ENCODE results near the gene MECR. TPM values are rescaled to one million over a fixed set of nuclear protein-coding genes. Genes with fewer than 3 reads are reported as not detected.

The MECR gene
- total and polyA plus RNA-seq, 2 experiments from 2014 or later = 25.7 to 32.3 TPM

DNA sequence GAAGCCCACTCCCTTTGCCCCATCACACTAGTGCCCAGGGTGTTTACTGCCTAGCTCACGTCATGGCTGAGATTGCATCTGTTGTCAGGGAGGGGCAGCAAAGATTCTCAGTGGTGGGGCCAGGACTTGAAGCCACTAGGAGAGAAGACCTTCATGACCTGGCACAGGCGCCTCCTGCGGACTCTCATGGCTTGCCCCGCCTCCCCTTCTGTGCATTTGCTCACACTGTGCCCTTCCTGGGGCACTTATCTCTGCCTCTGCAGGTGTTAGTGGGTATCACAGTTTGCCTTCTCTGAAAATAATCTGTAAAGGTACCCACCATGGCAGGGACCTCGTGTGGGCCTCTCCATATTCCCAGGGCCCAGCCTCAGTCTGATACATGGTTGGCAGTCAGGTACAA is 25.7 kb upstream of the MECR start:
- no peaks in the 10 kb centered on the region for H3K9me3 Mint-ChIP-seq
- DNase-seq (ENCODE audit: low spot score) = peak; percentile 57
- Histone ChIP-seq H3K4me3 (0 out of 2 replicates have a peak overlapping the region, but pooled peaks have one; percentile 32), H3K9me2 (ENCODE audit: insufficient read depth) (no peaks in the 10 kb centered on the region), H3K4me1 (ENCODE audit: insufficient read depth) (peaks cover 32% of the 10 kb centered on the region), H3K4me2 (peak overlapping the region; percentile 64), H4K20me1 (replicated peaks; ENCODE audit: insufficient read depth) (peaks cover 2% of the 10 kb centered on the region; the same call in 1 of the 2 replicates), H3K36me3 (ENCODE audit: insufficient read depth) (no peaks in the 10 kb centered on the region), H2AFZ (no peak overlapping the region), H3K79me2 (replicated peaks; ENCODE audit: insufficient read depth) (no peaks in the 10 kb centered on the region), H3F3A (replicated peaks; ENCODE audit: low read depth) (no peaks in the 10 kb centered on the region), H3K27ac (ENCODE audit: low read depth) (no peak overlapping the region), H3K27me3 (ENCODE audit: insufficient read depth) (peaks cover 43% of the 10 kb centered on the region)
- no peak overlapping the region for H3K27ac Mint-ChIP-seq
- H3K4me3 Mint-ChIP-seq = no peak overlapping the region
- H3K4me1 Mint-ChIP-seq = peaks cover 47% of the 10 kb centered on the region
- TF ChIP-seq, protein P1, sequence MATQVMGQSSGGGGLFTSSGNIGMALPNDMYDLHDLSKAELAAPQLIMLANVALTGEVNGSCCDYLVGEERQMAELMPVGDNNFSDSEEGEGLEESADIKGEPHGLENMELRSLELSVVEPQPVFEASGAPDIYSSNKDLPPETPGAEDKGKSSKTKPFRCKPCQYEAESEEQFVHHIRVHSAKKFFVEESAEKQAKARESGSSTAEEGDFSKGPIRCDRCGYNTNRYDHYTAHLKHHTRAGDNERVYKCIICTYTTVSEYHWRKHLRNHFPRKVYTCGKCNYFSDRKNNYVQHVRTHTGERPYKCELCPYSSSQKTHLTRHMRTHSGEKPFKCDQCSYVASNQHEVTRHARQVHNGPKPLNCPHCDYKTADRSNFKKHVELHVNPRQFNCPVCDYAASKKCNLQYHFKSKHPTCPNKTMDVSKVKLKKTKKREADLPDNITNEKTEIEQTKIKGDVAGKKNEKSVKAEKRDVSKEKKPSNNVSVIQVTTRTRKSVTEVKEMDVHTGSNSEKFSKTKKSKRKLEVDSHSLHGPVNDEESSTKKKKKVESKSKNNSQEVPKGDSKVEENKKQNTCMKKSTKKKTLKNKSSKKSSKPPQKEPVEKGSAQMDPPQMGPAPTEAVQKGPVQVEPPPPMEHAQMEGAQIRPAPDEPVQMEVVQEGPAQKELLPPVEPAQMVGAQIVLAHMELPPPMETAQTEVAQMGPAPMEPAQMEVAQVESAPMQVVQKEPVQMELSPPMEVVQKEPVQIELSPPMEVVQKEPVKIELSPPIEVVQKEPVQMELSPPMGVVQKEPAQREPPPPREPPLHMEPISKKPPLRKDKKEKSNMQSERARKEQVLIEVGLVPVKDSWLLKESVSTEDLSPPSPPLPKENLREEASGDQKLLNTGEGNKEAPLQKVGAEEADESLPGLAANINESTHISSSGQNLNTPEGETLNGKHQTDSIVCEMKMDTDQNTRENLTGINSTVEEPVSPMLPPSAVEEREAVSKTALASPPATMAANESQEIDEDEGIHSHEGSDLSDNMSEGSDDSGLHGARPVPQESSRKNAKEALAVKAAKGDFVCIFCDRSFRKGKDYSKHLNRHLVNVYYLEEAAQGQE (IDR thresholded peaks at IDR 0.05; ENCODE audit: unreplicated experiment) = no peak
- TF ChIP-seq POLR2AphosphoS5 (IDR thresholded peaks at IDR 0.05; ENCODE audit: low read depth) (no peak), EZH2phosphoT487 (IDR thresholded peaks at IDR 0.05; ENCODE audit: unreplicated experiment) (no peak)
- peaks cover 58% of the 10 kb centered on the region for H3K27me3 Mint-ChIP-seq (ENCODE audit: insufficient read depth, low read depth, poor library complexity)
- no peaks in the 10 kb centered on the region for H3K36me3 Mint-ChIP-seq (ENCODE audit: low read depth)
- peak; percentile 4; the same call in 2 of the 3 replicates for ATAC-seq

DNA sequence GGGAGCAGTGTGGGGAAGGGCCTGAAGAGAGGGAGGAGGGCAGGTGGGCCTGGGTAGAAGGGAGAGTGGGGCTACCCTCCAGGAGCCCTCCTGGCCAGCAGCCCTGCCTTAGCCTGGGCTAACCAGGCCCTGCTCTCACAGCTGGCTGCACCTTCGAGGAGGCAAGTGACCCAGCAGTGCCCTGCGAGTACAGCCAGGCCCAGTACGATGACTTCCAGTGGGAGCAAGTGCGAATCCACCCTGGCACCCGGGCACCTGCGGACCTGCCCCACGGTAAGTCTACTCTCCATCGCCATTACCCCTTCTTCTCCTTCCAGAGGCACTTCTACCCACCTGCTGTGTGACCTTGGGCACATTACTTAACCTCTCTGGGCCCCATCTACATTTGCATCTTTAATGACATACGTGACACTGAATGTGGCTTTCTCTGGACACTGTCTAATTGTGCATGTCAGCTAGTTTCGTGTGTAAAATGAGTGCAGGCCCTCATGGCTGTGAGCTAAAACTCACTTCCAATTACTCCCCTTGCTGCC is 24.5 kb upstream of the MECR start:
- H3K27me3 ChIP-seq (ENCODE audit: insufficient read depth) = peaks cover 32% of the 10 kb centered on the region
- TF ChIP-seq, protein P2, sequence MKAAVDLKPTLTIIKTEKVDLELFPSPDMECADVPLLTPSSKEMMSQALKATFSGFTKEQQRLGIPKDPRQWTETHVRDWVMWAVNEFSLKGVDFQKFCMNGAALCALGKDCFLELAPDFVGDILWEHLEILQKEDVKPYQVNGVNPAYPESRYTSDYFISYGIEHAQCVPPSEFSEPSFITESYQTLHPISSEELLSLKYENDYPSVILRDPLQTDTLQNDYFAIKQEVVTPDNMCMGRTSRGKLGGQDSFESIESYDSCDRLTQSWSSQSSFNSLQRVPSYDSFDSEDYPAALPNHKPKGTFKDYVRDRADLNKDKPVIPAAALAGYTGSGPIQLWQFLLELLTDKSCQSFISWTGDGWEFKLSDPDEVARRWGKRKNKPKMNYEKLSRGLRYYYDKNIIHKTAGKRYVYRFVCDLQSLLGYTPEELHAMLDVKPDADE (IDR thresholded peaks at IDR 0.05) = no peak
- H3F3A ChIP-seq (replicated peaks; ENCODE audit: low read depth) = no peaks in the 10 kb centered on the region
- H3K4me1 ChIP-seq (ENCODE audit: insufficient read depth) = peaks cover 40% of the 10 kb centered on the region
- no peak for DNase-seq (ENCODE audit: low spot score)
- no peaks in the 10 kb centered on the region for H3K36me3 ChIP-seq (ENCODE audit: insufficient read depth)
- H2AFZ ChIP-seq = no peak overlapping the region
- Mint-ChIP-seq H3K36me3 (ENCODE audit: low read depth) (no peaks in the 10 kb centered on the region), H3K4me3 (no peak overlapping the region), H3K27ac (no peak overlapping the region), H3K27me3 (ENCODE audit: insufficient read depth, low read depth, poor library complexity) (peaks cover 50% of the 10 kb centered on the region), H3K4me1 (peaks cover 52% of the 10 kb centered on the region), H3K9me3 (no peaks in the 10 kb centered on the region)
- no peak overlapping the region for H3K4me2 ChIP-seq
- H4K20me1 ChIP-seq (replicated peaks; ENCODE audit: insufficient read depth) = no peaks in the 10 kb centered on the region
- H3K79me2 ChIP-seq (replicated peaks; ENCODE audit: insufficient read depth) = no peaks in the 10 kb centered on the region
- no peaks in the 10 kb centered on the region for H3K9me2 ChIP-seq (ENCODE audit: insufficient read depth)
- H3K27ac ChIP-seq (ENCODE audit: low read depth) = no peak overlapping the region
- ATAC-seq = no peak
- H3K4me3 ChIP-seq = no peak overlapping the region

DNA sequence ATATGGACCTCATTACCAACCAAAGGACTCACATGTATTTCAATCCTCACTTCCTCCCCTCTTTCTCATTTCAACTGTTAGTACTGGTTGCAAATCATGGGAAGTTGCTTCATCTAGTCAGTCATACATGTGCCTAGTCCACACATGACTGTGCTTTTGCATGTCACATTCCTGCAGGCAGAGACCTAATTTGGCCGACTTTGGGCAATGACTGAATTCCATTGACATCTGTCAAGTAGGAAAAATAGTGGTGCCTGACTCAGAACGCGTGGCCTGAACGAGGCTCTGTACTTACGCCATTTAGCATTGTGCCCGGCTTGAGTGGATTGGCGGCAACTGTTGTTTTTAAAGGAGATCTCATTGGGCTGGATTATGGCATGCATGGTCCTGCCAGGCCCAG is 23.6 kb upstream of the MECR start:
- no peaks in the 10 kb centered on the region for H3F3A ChIP-seq (replicated peaks; ENCODE audit: low read depth)
- H3K4me1 ChIP-seq (ENCODE audit: insufficient read depth) = peaks cover 48% of the 10 kb centered on the region
- no peaks in the 10 kb centered on the region for H3K79me2 ChIP-seq (replicated peaks; ENCODE audit: insufficient read depth)
- no peaks in the 10 kb centered on the region for H4K20me1 ChIP-seq (replicated peaks; ENCODE audit: insufficient read depth)
- no peaks in the 10 kb centered on the region for H3K36me3 ChIP-seq (ENCODE audit: insufficient read depth)
- Mint-ChIP-seq H3K36me3 (ENCODE audit: low read depth) (no peaks in the 10 kb centered on the region; the same call in 2 of the 3 replicates), H3K4me1 (peaks cover 58% of the 10 kb centered on the region), H3K4me3 (no peak overlapping the region), H3K27me3 (ENCODE audit: insufficient read depth, low read depth, poor library complexity) (peaks cover 53% of the 10 kb centered on the region), H3K9me3 (no peaks in the 10 kb centered on the region; the same call in 2 of the 3 replicates), H3K27ac (no peak overlapping the region)
- H3K27me3 ChIP-seq (ENCODE audit: insufficient read depth) = peaks cover 29% of the 10 kb centered on the region
- no peak for ATAC-seq
- no peak overlapping the region for H3K4me3 ChIP-seq
- no peak overlapping the region for H3K27ac ChIP-seq (ENCODE audit: low read depth)
- no peaks in the 10 kb centered on the region for H3K9me2 ChIP-seq (ENCODE audit: insufficient read depth)
- no peak overlapping the region for H2AFZ ChIP-seq
- DNase-seq (ENCODE audit: low spot score) = no peak
- no peak overlapping the region for H3K4me2 ChIP-seq
- TF ChIP-seq EZH2 (IDR thresholded peaks at IDR 0.05; ENCODE audit: low read depth, unreplicated experiment) (no peak), NANOG (IDR thresholded peaks at IDR 0.05; ENCODE audit: borderline replicate concordance) (no peak), JUNB (IDR thresholded peaks at IDR 0.05; ENCODE audit: unreplicated experiment) (no peak), POLR2AphosphoS5 (IDR thresholded peaks at IDR 0.05; ENCODE audit: low read depth) (no peak), EZH2phosphoT487 (IDR thresholded peaks at IDR 0.05; ENCODE audit: unreplicated experiment) (no peak), ZNF114 (CRISPR knock-in tag; IDR thresholded peaks at IDR 0.05) (no peak), STAT1 (IDR thresholded peaks at IDR 0.05; ENCODE audit: unreplicated experiment) (no peak), ZNF331 (CRISPR knock-in tag; IDR thresholded peaks at IDR 0.05; ENCODE audit: low read depth) (no peak)
- TF ChIP-seq, protein P1 (IDR thresholded peaks at IDR 0.05; ENCODE audit: unreplicated experiment) = no peak
